HL-60/S4 (cell line): ENCODE results near the gene ZBTB17.

ENCODE experiments used
- in situ Hi-C: fragments of 300-500 bp; cut with MboI; formaldehyde crosslinking; loops from 2 replicates; pipeline ENCODE4 v1.14.3; 2022; ENCODE audit warnings: low sequenced_read_pairs

ZBTB17 gene

DNA sequence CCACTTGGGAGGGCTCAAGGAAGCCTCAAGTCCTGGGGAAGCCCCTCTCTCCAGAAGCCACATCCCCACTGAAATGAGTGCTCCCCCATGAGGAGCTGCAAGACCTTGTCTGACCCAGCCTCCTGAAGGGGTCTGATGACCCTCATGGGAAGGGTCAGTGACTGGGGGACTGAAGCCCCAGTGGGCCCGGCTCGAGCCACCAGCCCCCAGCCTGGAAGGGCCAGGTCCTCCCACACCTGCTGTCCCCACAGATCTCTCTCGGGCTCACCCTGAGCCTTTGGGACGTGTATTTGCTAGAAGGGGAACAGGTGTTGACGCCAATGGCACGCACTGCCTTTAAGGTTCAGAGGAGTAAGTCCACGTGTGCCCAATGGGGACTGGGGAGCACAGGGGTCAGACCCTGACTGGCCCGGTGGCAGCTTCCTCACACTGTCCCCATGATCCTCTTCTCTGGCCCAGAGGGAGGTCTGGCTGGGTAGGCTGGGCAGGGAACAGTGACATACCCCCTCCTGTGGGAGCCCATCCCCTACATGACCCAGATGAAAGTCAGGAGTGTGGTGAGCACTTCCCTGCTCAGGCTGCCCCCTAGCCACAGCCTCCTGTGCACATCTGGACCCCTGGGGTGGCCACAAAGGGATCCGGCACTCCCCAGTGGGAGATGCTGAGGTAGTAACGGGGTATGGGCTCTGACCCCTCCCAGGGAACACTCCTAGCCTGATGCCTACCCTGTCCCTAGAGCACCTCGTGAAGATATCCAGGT is 15.7 kb upstream of the ZBTB17 start:
- in situ Hi-C loops = loop anchor here (25.0 kb wide), 1 partner anchor 179 kb away; the partner anchor contains the start of gene UQCRHL

DNA sequence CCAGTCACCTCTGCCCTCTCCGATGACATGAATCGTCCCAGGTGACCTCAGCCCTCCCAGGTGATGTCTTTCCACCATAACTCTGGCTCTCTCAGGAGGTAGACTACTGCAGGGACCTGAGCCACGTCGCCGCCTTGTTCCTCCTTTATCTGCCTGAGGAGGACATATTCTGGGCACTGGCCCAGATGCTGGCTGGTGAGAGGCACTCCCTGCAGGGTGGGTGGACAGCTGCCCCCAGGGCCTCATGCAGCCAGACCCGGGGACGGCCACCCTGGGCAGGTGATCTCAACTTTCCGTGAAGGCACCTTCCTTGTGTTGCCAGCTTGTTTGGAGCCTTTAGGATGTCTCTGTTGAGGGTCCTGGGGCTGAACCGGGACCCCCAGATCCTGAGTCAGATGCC is 13.9 kb upstream of the ZBTB17 start:
- in situ Hi-C loops = loop anchor here (25.0 kb wide), 1 partner anchor 177 kb away; the partner anchor contains the start of gene UQCRHL

DNA sequence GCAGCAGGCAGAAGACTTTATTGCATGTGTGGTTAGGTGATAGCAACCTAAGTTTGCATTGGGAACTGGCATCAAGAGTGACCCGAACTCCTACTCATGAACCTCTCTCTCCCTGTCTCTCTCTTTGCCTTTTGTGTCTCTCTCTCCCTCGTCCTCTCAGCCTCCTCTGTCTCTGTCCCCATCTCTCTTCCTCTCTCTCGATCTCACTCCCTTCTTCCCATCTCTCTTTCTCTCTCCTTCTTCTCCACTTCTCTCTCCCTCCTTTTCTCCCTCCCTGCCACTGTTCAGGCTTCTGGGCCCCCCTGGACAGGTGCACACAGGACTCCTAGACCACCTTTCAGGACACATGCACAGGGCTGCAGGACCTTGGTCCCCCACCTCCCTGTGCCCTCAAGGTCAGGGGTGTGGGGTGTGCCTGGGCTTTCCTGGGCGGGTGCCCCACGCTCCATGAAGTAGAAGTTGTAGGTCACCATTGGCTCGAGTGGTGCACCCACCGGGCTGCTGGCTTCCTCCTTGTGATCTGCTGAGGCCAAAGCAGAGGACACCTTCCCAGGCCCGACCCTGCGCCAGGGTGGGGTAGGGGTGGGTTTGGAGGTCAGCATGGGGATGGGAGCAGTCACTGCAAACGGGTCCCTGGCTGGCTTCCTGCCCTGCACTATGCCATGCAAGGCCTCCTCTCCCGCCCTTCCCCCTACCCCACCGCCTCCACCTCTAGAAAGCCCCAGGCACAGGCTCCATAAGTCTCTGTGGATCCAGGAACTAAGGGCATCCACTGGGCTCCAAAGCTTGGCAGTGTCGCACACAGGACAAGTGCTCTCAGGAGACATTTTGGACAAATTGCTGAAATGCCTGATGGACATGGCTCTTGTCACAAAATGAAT is 13.2 kb upstream of the ZBTB17 start:
- in situ Hi-C loops = loop anchor here (25.0 kb wide), 1 partner anchor 177 kb away; the partner anchor contains the start of gene UQCRHL

DNA sequence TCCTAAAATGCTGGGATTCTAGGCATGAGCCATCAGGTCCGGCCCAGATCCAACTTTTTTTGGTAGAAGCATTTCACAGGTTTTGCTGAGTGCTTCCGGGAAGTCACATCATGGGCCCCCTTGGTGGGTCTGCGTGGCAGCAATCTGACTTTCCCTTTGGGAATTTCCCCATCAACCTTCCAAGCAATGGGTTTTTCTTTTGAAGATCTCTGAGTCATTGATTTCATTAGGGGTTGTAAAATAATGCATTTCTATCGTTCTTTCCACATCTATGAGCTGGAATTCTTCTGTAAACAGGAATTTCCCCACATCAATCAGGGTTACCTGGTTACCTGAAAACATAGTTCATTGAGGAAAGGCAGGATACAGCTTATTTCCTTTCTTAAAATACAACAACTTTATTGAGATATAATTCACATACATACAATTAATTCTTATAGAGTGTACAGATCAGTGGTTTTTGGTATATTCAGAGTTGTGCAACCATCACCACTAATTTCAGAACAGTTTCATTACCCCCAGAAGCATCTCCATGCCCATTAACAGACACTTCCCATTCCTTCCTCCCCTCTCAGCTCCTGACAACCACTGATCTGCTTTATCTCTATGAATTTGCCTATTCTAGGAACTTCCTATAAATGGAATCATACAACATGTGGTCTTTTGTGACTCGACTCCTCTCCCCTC is 9.9 kb upstream of the ZBTB17 start:
- in situ Hi-C loops = loop anchor here (25.0 kb wide), 1 partner anchor 173 kb away; the partner anchor contains the start of gene UQCRHL

DNA sequence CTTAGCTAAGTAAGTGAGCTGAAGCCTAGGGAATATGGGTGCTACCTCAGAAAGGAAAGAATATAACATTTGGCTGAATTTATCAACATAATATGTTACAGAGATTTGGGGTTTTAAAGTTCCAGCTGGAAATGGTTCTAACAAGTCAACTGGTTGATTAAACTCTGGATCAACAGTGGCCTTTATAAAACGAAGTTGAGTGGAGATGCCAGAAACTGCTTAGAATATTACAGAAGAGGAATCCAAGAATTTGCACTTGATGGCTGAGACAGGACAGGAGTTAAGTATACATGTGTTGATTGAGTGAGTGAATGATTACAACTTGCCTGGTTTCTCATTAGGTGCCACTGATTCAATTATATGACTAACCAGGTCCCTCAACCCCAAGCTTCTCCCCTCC is 7.4 kb upstream of the ZBTB17 start:
- in situ Hi-C loops = loop anchor here (25.0 kb wide), 1 partner anchor 171 kb away; the partner anchor contains the start of gene UQCRHL

DNA sequence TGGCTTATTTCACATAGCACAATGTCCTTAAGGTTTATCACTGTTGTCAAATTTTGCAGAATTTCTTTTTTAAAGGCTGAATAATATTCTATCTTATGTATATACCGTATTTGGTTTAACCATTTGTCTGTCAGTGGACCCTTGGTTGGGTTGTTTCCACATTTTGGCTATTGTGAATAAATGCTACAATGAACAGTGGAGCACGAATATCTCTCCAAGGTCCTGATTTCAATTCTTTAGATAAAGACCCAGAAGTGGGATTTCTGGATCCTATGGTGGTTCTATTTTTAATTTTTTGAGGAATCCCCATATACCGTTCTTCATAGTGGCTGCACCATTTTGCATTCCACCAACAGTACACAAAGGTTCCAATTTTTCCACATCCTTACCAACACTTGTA is 5.8 kb upstream of the ZBTB17 start:
- in situ Hi-C loops = loop anchor here (25.0 kb wide), 1 partner anchor 169 kb away; the partner anchor contains the start of gene UQCRHL

DNA sequence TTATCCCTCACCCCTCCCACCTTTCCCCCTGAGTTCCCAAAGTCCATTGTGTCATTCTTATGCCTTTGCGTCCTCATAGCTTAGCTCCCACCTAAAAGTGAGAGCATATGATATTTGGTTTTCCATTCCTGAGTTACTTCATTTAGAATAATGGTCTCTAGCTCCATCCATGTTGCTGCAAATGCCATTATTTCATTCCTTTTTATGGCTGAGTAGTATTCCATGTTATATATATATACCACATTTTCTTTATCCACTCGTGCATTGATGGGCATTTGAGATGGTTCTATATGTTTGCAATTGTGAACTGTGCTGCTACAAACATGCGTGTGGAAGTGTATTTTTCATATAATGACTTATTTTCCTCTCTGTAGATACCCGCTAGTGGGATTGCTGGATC is 2.0 kb upstream of the ZBTB17 start:
- in situ Hi-C loops = loop anchor here (25.0 kb wide), 1 partner anchor 166 kb away; the partner anchor contains the start of gene UQCRHL

DNA sequence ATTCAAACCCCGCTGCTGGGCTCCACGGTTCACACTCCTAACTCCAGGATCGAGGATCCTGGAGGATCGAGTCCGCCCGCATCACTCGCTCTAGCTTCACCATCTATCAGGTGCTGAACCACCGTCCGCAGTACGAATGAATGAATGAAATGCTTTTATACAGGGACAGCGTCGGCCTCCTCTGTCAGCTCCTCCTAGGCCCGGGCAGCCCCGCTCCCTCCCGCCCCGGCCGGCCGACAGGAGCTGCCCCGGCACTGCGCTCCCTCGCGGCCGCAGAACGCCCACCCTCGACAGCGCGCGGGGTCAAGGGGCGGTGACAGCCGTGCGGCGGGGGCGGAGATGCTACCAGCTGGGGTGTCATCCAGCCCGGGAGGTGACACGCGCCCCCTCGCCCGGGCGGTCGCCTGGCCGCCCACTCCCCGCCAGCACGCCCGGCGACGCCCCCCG is 520 bp downstream of the ZBTB17 start:
- in situ Hi-C loops = loop anchor here (25.0 kb wide), 1 partner anchor 163 kb away; the partner anchor contains the start of gene UQCRHL

DNA sequence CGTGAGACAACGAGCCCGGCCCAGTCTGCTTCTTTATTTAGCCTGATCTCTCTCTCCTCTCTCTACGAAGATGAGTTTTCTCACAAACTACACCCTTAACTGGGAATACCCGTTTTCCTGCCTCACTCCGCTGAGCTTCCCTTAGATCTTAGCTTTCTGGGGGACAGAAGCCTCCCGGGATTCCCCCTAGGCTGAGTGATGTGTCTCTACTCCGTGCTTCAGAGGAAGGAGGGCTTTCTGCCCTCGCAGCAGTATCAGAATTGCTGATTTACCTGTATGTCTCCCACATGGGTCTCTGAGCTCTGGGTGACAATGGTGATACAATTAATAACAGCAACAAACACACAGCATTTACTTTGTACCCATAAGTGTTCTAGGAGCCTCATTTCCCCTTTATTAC is 1.0 kb downstream of the ZBTB17 start:
- in situ Hi-C loops = loop anchor here (25.0 kb wide), 1 partner anchor 163 kb away; the partner anchor contains the start of gene UQCRHL

DNA sequence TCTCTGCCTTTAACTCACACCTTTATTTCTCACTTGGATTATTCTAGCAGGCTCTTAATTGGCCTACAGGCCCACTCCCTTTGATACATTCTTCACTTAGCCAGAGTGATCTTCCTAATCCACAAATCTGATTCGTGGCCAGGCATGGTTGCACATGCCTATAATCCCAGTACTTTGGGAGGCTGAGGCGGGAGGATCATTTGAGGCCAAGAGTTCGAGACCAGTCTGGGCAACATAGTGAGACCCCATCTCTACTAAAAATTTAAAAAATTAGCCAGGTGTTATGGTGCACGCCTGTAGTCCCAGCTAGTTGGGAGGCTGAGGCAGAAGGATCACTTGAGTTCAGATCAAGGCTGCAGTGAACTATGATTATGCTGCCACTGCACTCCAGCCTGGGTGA is 2.1 kb downstream of the ZBTB17 start:
- in situ Hi-C loops = no loop called here

DNA sequence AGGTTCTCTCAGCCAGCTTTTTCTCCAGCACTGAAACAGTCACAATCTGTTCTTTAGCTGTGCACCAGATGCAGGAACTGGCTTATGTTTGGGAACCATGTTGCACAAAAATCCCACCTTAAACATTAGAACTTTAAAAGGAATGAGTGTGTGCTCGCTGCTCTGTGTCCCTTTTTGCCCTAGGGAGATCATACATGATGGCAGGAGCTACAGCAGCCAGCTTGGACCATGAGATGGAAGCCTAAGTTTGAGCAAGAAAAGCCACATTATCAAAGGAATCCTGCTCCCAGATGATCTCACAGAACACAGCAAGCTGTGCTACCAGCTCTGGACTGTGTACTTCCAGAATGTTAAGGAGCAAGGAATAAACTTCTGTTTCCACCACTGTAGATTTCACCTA is 3.5 kb downstream of the ZBTB17 start:
- in situ Hi-C loops = no loop called here

DNA sequence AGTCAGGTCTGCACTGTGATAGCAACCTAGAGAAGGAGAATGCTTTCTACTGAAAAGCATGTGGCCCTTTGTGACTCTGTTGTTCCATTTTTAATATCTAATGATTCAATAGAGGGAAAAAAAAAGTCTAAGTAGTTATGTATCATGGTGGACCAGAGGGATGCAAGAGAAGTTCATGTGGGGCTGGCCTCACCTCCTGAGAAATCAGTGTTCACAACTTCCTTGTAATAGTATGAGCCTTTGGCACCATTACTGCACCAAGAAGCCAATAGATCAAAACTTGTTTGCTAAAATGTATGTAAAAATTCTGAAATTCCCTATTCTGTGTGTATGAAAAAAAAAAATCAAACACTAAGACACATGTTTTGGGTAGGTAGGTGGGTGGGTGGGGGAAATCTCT is 5.0 kb downstream of the ZBTB17 start:
- in situ Hi-C loops = no loop called here

DNA sequence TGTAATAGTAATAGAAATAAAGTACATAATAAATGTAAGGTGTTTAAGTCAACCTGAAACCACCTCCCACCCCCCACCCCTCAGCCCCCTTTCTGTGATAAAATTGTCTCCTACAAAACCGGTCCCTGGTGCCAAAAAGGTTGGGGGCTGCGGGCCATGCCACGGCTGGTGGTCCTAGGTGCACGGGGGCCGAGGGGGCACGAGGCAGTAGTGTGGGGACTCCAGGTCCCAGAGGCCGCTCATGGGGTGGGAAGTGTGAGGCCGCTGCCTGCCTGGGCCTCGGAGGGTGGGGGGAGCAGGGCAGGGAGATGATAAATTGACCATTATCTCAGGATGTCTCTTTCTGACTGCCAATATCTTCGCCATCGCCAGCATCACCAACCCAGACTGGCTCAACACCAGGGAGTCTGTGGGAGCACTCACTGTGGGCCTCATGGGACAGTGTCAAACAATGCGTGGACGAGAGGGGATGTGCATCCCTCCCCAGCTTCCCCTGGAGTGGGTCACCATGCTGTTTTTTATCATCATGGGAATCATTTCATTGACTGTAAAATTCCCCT is 6.5 kb downstream of the ZBTB17 start:
- in situ Hi-C loops = no loop called here

DNA sequence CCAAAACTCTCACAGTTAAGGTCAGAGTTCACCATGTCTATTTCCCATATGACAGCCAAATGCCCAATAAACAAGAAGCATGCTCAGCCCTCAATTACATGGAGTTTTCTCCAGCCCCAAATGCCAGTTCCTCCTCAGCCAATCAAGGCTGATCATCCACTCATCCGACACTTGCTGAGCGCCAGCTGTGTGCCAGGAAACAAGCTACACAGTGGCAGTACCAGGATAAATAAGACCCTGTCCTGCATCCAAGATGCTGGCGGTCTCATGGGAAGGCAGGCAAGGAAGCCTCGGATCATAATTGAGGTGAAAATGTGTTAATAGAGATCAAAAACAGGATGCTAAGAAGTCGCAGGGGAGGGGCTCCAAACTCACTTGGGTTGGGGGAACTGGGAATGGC is 7.7 kb downstream of the ZBTB17 start:
- in situ Hi-C loops = no loop called here

DNA sequence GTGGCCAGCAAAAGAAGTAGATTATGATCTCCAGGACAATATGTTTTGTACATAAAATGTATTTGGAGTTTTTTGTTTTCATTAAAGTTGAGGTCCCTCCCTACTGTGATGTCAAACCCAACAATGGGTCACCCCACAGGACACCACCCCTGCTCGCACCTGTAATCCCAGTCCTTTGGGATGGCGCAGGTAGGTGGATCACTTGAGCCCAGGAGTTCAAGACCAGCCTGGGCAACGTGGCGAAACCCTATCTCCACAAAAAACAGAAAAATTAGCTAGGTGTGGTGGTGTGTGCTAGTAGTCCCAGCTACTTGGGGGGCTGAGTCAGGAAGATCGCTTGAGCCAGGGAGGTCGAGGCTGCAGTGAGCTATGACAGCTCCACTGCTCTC is 9.0 kb downstream of the ZBTB17 start:
- in situ Hi-C loops = no loop called here

DNA sequence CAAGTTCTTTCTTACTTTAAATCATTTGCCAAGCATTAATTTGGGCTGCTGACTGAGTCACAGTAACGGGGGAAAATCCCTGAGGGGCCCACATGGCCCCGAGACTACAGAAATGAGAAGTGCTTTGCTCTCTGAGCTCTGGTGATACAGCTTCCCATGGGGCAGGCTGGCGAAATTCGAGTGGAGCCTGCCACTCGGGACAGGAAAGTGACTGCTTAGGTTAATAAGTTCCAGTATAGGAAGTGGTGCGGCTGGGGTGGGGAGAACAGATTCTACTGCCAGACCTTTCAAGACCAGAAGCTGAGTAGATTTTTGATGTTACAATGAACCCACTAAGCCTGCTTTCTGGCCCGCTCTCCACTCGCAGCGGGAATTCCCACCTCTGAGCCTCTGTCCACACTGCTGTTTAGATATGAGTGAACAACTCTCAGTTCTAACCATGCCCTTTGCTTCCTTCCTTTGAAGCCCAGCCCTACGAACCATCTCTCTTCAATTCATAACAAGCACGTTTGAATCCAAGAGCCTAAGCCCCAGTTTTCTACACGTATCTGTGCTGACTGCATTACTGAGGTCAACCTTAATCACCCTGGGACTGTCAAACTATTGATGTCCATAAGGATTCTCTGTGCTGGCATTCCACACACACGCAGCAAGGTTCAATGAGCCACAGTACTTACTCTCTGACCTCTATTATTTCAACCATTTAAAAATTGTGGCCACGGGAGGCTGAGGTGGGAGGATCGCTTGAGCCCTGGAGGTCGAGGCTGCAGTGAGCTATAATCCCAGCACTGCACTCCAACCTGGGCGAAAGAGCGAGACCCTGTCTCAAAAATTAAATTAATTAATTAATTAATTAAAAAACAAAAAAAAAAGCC is 9.6 kb downstream of the ZBTB17 start:
- in situ Hi-C loops = no loop called here

DNA sequence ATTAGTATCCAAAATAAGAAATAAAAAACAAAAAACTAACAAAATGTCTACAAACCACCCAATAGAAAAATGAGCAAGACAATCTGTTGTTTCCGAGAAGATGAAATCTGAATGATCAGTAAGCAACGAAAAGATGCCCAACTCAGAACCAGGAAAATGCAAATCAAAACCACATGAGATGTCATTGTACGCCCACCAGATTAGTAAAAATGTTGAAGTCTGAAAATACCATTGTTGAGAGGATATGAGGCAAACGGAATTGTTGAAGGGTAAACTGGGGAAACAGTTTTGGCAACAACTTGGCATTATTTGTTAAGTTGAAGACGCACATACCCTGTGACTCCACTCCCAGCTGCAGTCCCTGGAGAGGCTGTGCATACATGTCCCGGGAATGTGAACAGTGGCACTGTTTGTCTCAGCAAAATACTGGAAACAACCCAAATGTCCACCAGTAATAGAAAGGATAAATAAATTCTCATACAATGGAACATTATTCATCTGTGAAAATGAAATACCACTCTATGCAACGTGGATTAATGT is 10.6 kb downstream of the ZBTB17 start:
- in situ Hi-C loops = no loop called here

DNA sequence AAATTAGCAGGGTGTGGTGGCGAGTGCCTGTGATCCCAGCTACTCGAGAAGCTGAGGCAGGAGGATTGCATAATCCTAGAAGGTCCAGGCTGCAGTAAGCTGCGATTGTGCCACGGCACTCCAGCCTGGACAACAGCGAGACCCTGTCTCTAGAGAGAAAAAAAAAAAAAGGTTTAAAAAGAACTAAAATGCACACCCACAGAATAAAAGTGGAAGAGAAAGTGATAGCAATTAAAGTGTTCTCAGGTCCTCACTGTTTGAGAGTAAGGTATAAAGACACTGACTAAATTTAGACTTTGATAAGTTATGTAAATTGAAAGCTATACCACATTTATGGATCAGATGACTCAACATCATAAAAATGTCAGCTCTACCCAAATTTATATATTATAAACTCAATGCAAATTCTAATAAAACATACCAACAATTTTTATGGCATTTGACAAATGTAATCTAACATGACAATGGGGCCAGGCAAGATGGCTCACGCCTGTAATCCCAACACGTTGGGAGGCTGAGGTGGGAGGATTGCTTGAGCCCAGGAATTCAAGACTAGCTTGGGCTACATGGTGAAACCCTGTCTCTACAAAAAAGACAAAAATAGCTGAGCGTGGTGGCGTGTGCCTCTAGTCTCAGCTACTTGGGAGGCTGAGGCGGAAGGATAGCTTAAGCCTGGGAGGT is 11.8 kb downstream of the ZBTB17 start:
- in situ Hi-C loops = no loop called here
